ENCODE results near the gene SRGAP1. TPM values are rescaled to one million over a fixed set of nuclear protein-coding genes. Genes with fewer than 3 reads are reported as not detected.

Gene SRGAP1
- total RNA-seq, 6 donors from 2014 or later, result 4.7 to 36.7 (median 14.0) TPM

GRCh38 chr12:63922474-63922873 is 78.0 kb downstream of the SRGAP1 start:
- no peaks in the 10 kb centered on the region for H3K36me3 ChIP-seq
- H3K27me3 ChIP-seq, result no peaks in the 10 kb centered on the region
- H3K4me3 ChIP-seq, result no peak overlapping the region
- ATAC-seq (ENCODE audit: low FRiP score in 2 of 2), result no peak
- TF ChIP-seq POLR2AphosphoS5 (IDR thresholded peaks at IDR 0.05) (no peak), EP300 (IDR thresholded peaks at IDR 0.05) (no peak), POLR2A (IDR thresholded peaks at IDR 0.05) (no peak), CTCF (IDR thresholded peaks at IDR 0.05) (no peak)
- no peaks in the 10 kb centered on the region for H3K9me3 ChIP-seq
- WGBS, 2 donors, result 82 to 85% methylated on average over 1 of the region's 1 CpG
- peaks cover 7 to 23% (median 17%) of the 10 kb centered on the region in 4 donors for H3K4me1 ChIP-seq
- DNase-seq, result no peak
- H3K27ac ChIP-seq, result no peak overlapping the region

- ATAC-seq (ENCODE audit: low FRiP score in 2 of 2) (no peak), DNase-seq (no peak)
- H3K27ac ChIP-seq, result no peak overlapping the region
- H3K4me1 ChIP-seq, result no peaks in the 10 kb centered on the region
- TF ChIP-seq POLR2A (IDR thresholded peaks at IDR 0.05) (no peak), POLR2AphosphoS5 (IDR thresholded peaks at IDR 0.05) (no peak), EP300 (IDR thresholded peaks at IDR 0.05) (no peak), CTCF (IDR thresholded peaks at IDR 0.05) (no peak)
- no peaks in the 10 kb centered on the region for H3K27me3 ChIP-seq
- H3K4me3 ChIP-seq, result no peak overlapping the region
- H3K36me3 ChIP-seq, result no peaks in the 10 kb centered on the region
- 71 to 78% methylated on average over 1 of the region's 1 CpG for WGBS, 2 donors
- no peaks in the 10 kb centered on the region for H3K9me3 ChIP-seq
Observed at GRCh38 chr12:63924781-63925180, 80.3 kb downstream of the SRGAP1 start.

- no peak for TF ChIP-seq CTCF (IDR thresholded peaks at IDR 0.05)
- no peak for TF ChIP-seq EP300 (IDR thresholded peaks at IDR 0.05)
- no peak for TF ChIP-seq POLR2AphosphoS5 (IDR thresholded peaks at IDR 0.05)
- no peak for TF ChIP-seq POLR2A (IDR thresholded peaks at IDR 0.05)
- ATAC-seq (ENCODE audit: low FRiP score in 2 of 2), result no peak
- Histone ChIP-seq H3K27ac (no peak overlapping the region), H3K27me3 (no peaks in the 10 kb centered on the region), H3K4me3 (no peak overlapping the region), H3K4me1 (no peaks in the 10 kb centered on the region), H3K9me3 (no peaks in the 10 kb centered on the region), H3K36me3 (no peaks in the 10 kb centered on the region)
- no peak for DNase-seq
- 97 to 98% methylated on average over 2 of the region's 2 CpGs for WGBS, 2 donors
Observed at GRCh38 chr12:63927511-63927910, 83.0 kb downstream of the SRGAP1 start.

GRCh38 chr12:63928305-63928704 is 83.8 kb downstream of the SRGAP1 start:
- H3K4me1 ChIP-seq, result no peaks in the 10 kb centered on the region
- WGBS, 2 donors, result 87 to 90% methylated on average over 2 of the region's 2 CpGs
- no peaks in the 10 kb centered on the region for H3K27me3 ChIP-seq
- no peaks in the 10 kb centered on the region for H3K9me3 ChIP-seq
- ATAC-seq (ENCODE audit: low FRiP score in 2 of 2), result no peak
- no peak overlapping the region for H3K27ac ChIP-seq
- TF ChIP-seq POLR2A (IDR thresholded peaks at IDR 0.05), result no peak
- no peak for TF ChIP-seq CTCF (IDR thresholded peaks at IDR 0.05)
- no peak for TF ChIP-seq POLR2AphosphoS5 (IDR thresholded peaks at IDR 0.05)
- no peak for TF ChIP-seq EP300 (IDR thresholded peaks at IDR 0.05)
- DNase-seq, result no peak
- H3K4me3 ChIP-seq, result no peak overlapping the region
- H3K36me3 ChIP-seq, result no peaks in the 10 kb centered on the region

- Histone ChIP-seq H3K4me3 (no peak overlapping the region), H3K27ac (no peak overlapping the region), H3K36me3 (no peaks in the 10 kb centered on the region), H3K27me3 (no peaks in the 10 kb centered on the region), H3K9me3 (no peaks in the 10 kb centered on the region), H3K4me1 (no peaks in the 10 kb centered on the region)
- ATAC-seq (ENCODE audit: low FRiP score in 2 of 2) (no peak), DNase-seq (no peak)
- 80 to 82% methylated on average over 3 of the region's 3 CpGs for WGBS, 2 donors
- TF ChIP-seq CTCF (IDR thresholded peaks at IDR 0.05), result no peak
- no peak for TF ChIP-seq POLR2A (IDR thresholded peaks at IDR 0.05)
- no peak for TF ChIP-seq POLR2AphosphoS5 (IDR thresholded peaks at IDR 0.05)
- TF ChIP-seq EP300 (IDR thresholded peaks at IDR 0.05), result no peak
Observed at GRCh38 chr12:63929426-63929825, 84.9 kb downstream of the SRGAP1 start.

Data from upper lobe of left lung (tissue), 6 donors.